ENCODE data around the gene TLE4.
A peak's percentile ranks its signal among the peaks of the same experiment; 100 is the strongest.

- no peak for TF ChIP-seq POLR2A (IDR thresholded peaks at IDR 0.05; ENCODE audit: low read length)
- no peak for TF ChIP-seq CBX8 (IDR thresholded peaks at IDR 0.05)
- TF ChIP-seq KDM1A (IDR thresholded peaks at IDR 0.05; ENCODE audit: low read depth), result no peak
- no peak for TF ChIP-seq CTCF (IDR thresholded peaks at IDR 0.05)
- TF ChIP-seq PBX3 (IDR thresholded peaks at IDR 0.05), result no peak
- no peak for TF ChIP-seq ZNF302 (CRISPR knock-in tag; IDR thresholded peaks at IDR 0.05)
- TF ChIP-seq MAX (IDR thresholded peaks at IDR 0.05), result peak; percentile 57
- no peak for TF ChIP-seq USF2 (IDR thresholded peaks at IDR 0.05)
- TF ChIP-seq CBX2 (IDR thresholded peaks at IDR 0.05; ENCODE audit: borderline replicate concordance, low read depth), result no peak
- no peak for TF ChIP-seq RFX5 (IDR thresholded peaks at IDR 0.05)
- no peak for TF ChIP-seq ZC3H11A (IDR thresholded peaks at IDR 0.05)
- no peak for TF ChIP-seq E2F6 (IDR thresholded peaks at IDR 0.05; ENCODE audit: borderline replicate concordance, low read depth)
- TF ChIP-seq MYC (IDR thresholded peaks at IDR 0.05; ENCODE audit: borderline replicate concordance, low read length), result no peak
Measured at GRCh38 chr9:79667817-79668436, 96.2 kb downstream of the TLE4 start.

Measured in A549 (cell line).